ENCODE measurements around the gene SLC29A1. TPM values are rescaled to one million over a fixed set of nuclear protein-coding genes. Genes with fewer than 3 reads are reported as not detected.

The SLC29A1 gene
- total RNA-seq, 4 donors from 2014 or later = 18.3 to 95.5 (median 40.8) TPM

GRCh38 chr6:44186635-44187025, 36.8 kb upstream of the SLC29A1 start:
- TF ChIP-seq CTCF (IDR thresholded peaks at IDR 0.05 in 4 of 5, conservative IDR thresholded peaks at IDR 0.05 in 1 of 5) (no peak), POLR2A (IDR thresholded peaks at IDR 0.05) (no peak)
- Histone ChIP-seq H3K4me1 (no peaks in the 10 kb centered on the region), H3K9me3 (no peaks in the 10 kb centered on the region), H3K27me3 (no peaks in the 10 kb centered on the region), H3K4me3 (no peak overlapping the region), H3K36me3 (no peaks in the 10 kb centered on the region), H3K27ac (peak overlapping the region in 3 of 4 donors; percentile 11 to 31 (median 27))
- DNase-seq (no peak), ATAC-seq (no peak)
- intact Hi-C loops (cut with DNase I; ENCODE audit: low total_unique reads) = no loop called here
- in situ Hi-C loops (cut with MboI; ENCODE audit: low sequenced_read_pairs in 4 of 4) = no loop called here

GRCh38 chr6:44188819-44189218, 34.6 kb upstream of the SLC29A1 start:
- no peak overlapping the region for H3K27ac ChIP-seq
- H3K4me1 ChIP-seq = no peaks in the 10 kb centered on the region
- intact Hi-C loops (cut with DNase I; ENCODE audit: low total_unique reads) (no loop called here), in situ Hi-C loops (cut with MboI; ENCODE audit: low sequenced_read_pairs in 4 of 4) (no loop called here)
- no peaks in the 10 kb centered on the region for H3K9me3 ChIP-seq
- no peaks in the 10 kb centered on the region for H3K27me3 ChIP-seq
- no peak for ATAC-seq
- no peaks in the 10 kb centered on the region for H3K36me3 ChIP-seq
- no peak for DNase-seq
- H3K4me3 ChIP-seq = no peak overlapping the region
- TF ChIP-seq CTCF (IDR thresholded peaks at IDR 0.05 in 4 of 5, conservative IDR thresholded peaks at IDR 0.05 in 1 of 5) (no peak), POLR2A (IDR thresholded peaks at IDR 0.05) (no peak)

- no peaks in the 10 kb centered on the region for H3K36me3 ChIP-seq
- ATAC-seq (no peak), DNase-seq (no peak)
- H3K4me1 ChIP-seq = no peaks in the 10 kb centered on the region
- in situ Hi-C loops (cut with MboI; ENCODE audit: low sequenced_read_pairs in 4 of 4) = no loop called here
- H3K4me3 ChIP-seq = no peak overlapping the region
- intact Hi-C loops (cut with DNase I; ENCODE audit: low total_unique reads) = no loop called here
- no peaks in the 10 kb centered on the region for H3K9me3 ChIP-seq
- H3K27ac ChIP-seq = no peak overlapping the region
- H3K27me3 ChIP-seq = no peaks in the 10 kb centered on the region
- TF ChIP-seq CTCF (IDR thresholded peaks at IDR 0.05 in 4 of 5, conservative IDR thresholded peaks at IDR 0.05 in 1 of 5) = no peak
- no peak for TF ChIP-seq POLR2A (IDR thresholded peaks at IDR 0.05)
These were observed 34.1 kb upstream of the SLC29A1 start for GRCh38 chr6:44189257-44189656.

GRCh38 chr6:44190715-44191114, 32.7 kb upstream of the SLC29A1 start:
- H3K4me3 ChIP-seq = no peak overlapping the region
- H3K36me3 ChIP-seq = no peaks in the 10 kb centered on the region
- ATAC-seq (no peak), DNase-seq (no peak)
- H3K9me3 ChIP-seq = no peaks in the 10 kb centered on the region
- H3K27ac ChIP-seq = no peak overlapping the region
- in situ Hi-C loops (cut with MboI; ENCODE audit: low sequenced_read_pairs in 4 of 4) = no loop called here
- no peaks in the 10 kb centered on the region for H3K27me3 ChIP-seq
- intact Hi-C loops (cut with DNase I; ENCODE audit: low total_unique reads) = no loop called here
- TF ChIP-seq POLR2A (IDR thresholded peaks at IDR 0.05) (no peak), CTCF (IDR thresholded peaks at IDR 0.05 in 4 of 5, conservative IDR thresholded peaks at IDR 0.05 in 1 of 5) (no peak)
- no peaks in the 10 kb centered on the region for H3K4me1 ChIP-seq

GRCh38 chr6:44192428-44193041, 30.9 kb upstream of the SLC29A1 start:
- no peak for DNase-seq
- in situ Hi-C loops (cut with MboI; ENCODE audit: low sequenced_read_pairs in 4 of 4) (no loop called here), intact Hi-C loops (cut with DNase I; ENCODE audit: low total_unique reads) (no loop called here)
- no peak for ATAC-seq
- H3K9me3 ChIP-seq = no peaks in the 10 kb centered on the region
- no peaks in the 10 kb centered on the region for H3K36me3 ChIP-seq
- no peak overlapping the region for H3K4me3 ChIP-seq
- H3K27me3 ChIP-seq = no peaks in the 10 kb centered on the region
- no peak for TF ChIP-seq POLR2A (IDR thresholded peaks at IDR 0.05)
- no peak for TF ChIP-seq CTCF (IDR thresholded peaks at IDR 0.05 in 4 of 5, conservative IDR thresholded peaks at IDR 0.05 in 1 of 5)
- no peaks in the 10 kb centered on the region for H3K4me1 ChIP-seq
- no peak overlapping the region for H3K27ac ChIP-seq
